ENCODE data around the gene WDR88.

DNA sequence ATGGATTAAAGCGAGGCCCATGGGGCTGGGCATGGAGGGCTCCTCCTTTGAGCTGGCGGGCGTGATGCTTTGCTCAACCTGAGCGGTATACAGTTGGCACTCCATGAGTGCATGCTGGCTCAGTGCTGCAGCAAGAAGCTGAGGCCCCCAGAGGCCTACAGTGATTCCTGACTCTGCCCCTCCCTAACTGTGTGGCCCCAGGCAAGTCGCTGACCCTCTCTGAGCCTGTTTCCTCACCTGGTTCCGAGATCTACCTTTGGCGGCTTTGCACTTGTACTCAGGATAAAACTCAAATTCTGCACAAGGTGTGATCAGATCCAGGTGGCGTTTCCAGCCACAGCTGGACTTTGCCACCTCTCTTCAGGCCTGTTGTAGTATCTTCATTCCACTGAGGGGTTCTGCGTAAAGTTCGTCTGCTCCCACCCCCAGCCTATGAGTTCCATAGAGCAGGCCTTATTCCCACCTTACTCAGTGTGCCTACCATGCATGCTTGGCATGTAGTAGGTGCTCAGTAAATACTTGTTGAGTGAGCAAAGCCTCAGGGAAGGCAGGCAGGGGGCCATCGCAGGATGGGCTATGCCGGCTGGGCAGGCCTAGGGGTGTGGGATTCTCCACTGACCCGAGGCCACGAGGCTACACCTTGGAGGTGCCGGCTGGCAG is 70.1 kb downstream of the WDR88 start:
- TF ChIP-seq EZH2 (IDR thresholded peaks at IDR 0.05; ENCODE audit: low read length), result no peak
- TF ChIP-seq, protein P1, sequence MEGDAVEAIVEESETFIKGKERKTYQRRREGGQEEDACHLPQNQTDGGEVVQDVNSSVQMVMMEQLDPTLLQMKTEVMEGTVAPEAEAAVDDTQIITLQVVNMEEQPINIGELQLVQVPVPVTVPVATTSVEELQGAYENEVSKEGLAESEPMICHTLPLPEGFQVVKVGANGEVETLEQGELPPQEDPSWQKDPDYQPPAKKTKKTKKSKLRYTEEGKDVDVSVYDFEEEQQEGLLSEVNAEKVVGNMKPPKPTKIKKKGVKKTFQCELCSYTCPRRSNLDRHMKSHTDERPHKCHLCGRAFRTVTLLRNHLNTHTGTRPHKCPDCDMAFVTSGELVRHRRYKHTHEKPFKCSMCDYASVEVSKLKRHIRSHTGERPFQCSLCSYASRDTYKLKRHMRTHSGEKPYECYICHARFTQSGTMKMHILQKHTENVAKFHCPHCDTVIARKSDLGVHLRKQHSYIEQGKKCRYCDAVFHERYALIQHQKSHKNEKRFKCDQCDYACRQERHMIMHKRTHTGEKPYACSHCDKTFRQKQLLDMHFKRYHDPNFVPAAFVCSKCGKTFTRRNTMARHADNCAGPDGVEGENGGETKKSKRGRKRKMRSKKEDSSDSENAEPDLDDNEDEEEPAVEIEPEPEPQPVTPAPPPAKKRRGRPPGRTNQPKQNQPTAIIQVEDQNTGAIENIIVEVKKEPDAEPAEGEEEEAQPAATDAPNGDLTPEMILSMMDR (optimal IDR thresholded peaks at IDR 0.05 in 1 of 3, IDR thresholded peaks at IDR 0.05 in 1 of 3, conservative IDR thresholded peaks at IDR 0.05 in 1 of 3; ENCODE audit: extremely low read depth in 1 of 3, insufficient read depth in 2 of 3, low read length in 3 of 3), result no peak

Measured in keratinocyte (primary cell).